IMR-90 (cell line): ENCODE results near the gene CA9. TPM values are rescaled to one million over a fixed set of nuclear protein-coding genes. Genes with fewer than 3 reads are reported as not detected.

Experiments used
- ATAC-seq: fragments of 200-7000 bp; cut with Tn5 transposase; 2 replicates; pipeline ENCODE4 v1.9.1; 2020; ENCODE audit warnings: low read depth, mild to moderate bottlenecking, moderate library complexity
- BruUV-seq: library from RNA; stranded (reverse); fragments of 400-500 nt; replicated peaks from 2 replicates; lab custom pipeline; 2021; lab: Mats Ljungman, UMichigan
- CTCF ChIA-PET: fragments of 300-600 bp; formaldehyde crosslinking; extraction: SDS; loops from one replicate; lab custom pipeline; 2021; ENCODE audit warnings: antibody characterized with exemption; lab: Yijun Ruan, JAX
- POLR2A ChIA-PET: fragments of 300-600 bp; sonication (Branson Sonifier 250); formaldehyde crosslinking; loops from one replicate; lab custom pipeline; 2022; ENCODE audit warnings: antibody characterized with exemption; ENCODE audit not compliant: unreplicated experiment; lab: Charles Lee
- DNase-seq: peaks from one replicate; pipeline ENCODE4 v3.0.0; 2013
- H2AFZ ChIP-seq: replicated peaks from 2 replicates; pipeline ENCODE3; 2013; ENCODE audit warnings: low read length, mild to moderate bottlenecking; ENCODE audit not compliant: poor library complexity
- H2AK5ac ChIP-seq: 2 replicates; pipeline ENCODE4 v1.6.1; 2013; ENCODE audit warnings: low read depth, low read length, inconsistent platforms
- H2AK9ac ChIP-seq: replicated peaks from 2 replicates; pipeline ENCODE3; 2013; ENCODE audit warnings: mild to moderate bottlenecking, low read depth, low read length, moderate library complexity; ENCODE audit not compliant: poor library complexity
- H2BK120ac ChIP-seq: 2 replicates; pipeline ENCODE4 v1.6.1; 2013; ENCODE audit warnings: low read depth, low read length, inconsistent platforms
- H2BK15ac ChIP-seq: 3 replicates; pipeline ENCODE4 v1.6.1; 2013; ENCODE audit warnings: low read depth, low read length, inconsistent platforms
- H2BK20ac ChIP-seq: 2 replicates; pipeline ENCODE4 v1.6.1; 2013; ENCODE audit warnings: low read depth, mild to moderate bottlenecking, inconsistent platforms, low read length, moderate library complexity
- H2BK5ac ChIP-seq: 2 replicates; pipeline ENCODE4 v1.6.1; 2013; ENCODE audit warnings: mild to moderate bottlenecking, low read depth, low read length, inconsistent platforms; ENCODE audit not compliant: poor library complexity, severe bottlenecking
- H3K14ac ChIP-seq: replicated peaks from 2 replicates; pipeline ENCODE4 v1.6.1; 2013; ENCODE audit warnings: low read depth, low read length, inconsistent platforms
- H3K18ac ChIP-seq: 2 replicates; pipeline ENCODE4 v1.6.1; 2013; ENCODE audit warnings: low read depth, low read length, control low read depth
- H3K23ac ChIP-seq: 2 replicates; pipeline ENCODE4 v1.6.1; 2013; ENCODE audit warnings: low read depth, low read length, inconsistent platforms
- H3K27ac ChIP-seq: 2 replicates; pipeline ENCODE4 v1.5.1; 2013; ENCODE audit warnings: mild to moderate bottlenecking, control low read depth, low read length; ENCODE audit not compliant: insufficient read depth
- H3K27me3 ChIP-seq: 2 replicates; pipeline ENCODE4 v1.6.1; 2013; ENCODE audit warnings: low read length; ENCODE audit not compliant: control insufficient read depth, insufficient read depth
- H3K36me3 ChIP-seq: 2 replicates; pipeline ENCODE4 v1.6.1; 2013; ENCODE audit warnings: low read length, mixed read lengths; ENCODE audit not compliant: control insufficient read depth, insufficient read depth
- H3K4ac ChIP-seq: 2 replicates; pipeline ENCODE4 v1.6.1; 2013; ENCODE audit warnings: low read depth, low read length, inconsistent platforms
- H3K4me1 ChIP-seq: 2 replicates; pipeline ENCODE4 v1.6.1; 2013; ENCODE audit warnings: low read length, mixed read lengths; ENCODE audit not compliant: control insufficient read depth, insufficient read depth
- H3K4me2 ChIP-seq: 2 replicates; pipeline ENCODE4 v1.6.1; 2013; ENCODE audit warnings: low read depth, mild to moderate bottlenecking, control low read depth, low read length, moderate library complexity
- H3K4me3 ChIP-seq: 2 replicates; pipeline ENCODE4 v1.5.1; 2013; ENCODE audit warnings: low read depth, mild to moderate bottlenecking, control low read depth, low read length, moderate library complexity; ENCODE audit not compliant: insufficient read depth
- H3K56ac ChIP-seq: 2 replicates; pipeline ENCODE4 v1.6.1; 2013; ENCODE audit warnings: low read length, inconsistent platforms; ENCODE audit not compliant: insufficient read depth; ENCODE audit errors: extremely low read depth
- H3K79me1 ChIP-seq, 2 experiments: 2 replicates each; pipeline ENCODE4 v1.6.1; 2013; ENCODE audit warnings: low read length in 2 of 2, inconsistent platforms in 1 of 2, low read depth in 1 of 2
- H3K9ac ChIP-seq: 2 replicates; pipeline ENCODE4 v1.6.1; 2013; ENCODE audit warnings: low read depth, low read length, control low read depth
- H3K9me1 ChIP-seq: 2 replicates; pipeline ENCODE4 v1.6.1; 2013; ENCODE audit warnings: low read length, inconsistent platforms; ENCODE audit not compliant: insufficient read depth
- H3K9me3 ChIP-seq: 2 replicates; pipeline ENCODE4 v1.6.1; 2013; ENCODE audit warnings: low read length; ENCODE audit not compliant: control insufficient read depth, insufficient read depth
- H4K20me1 ChIP-seq: 2 replicates; pipeline ENCODE4 v1.6.1; 2013; ENCODE audit warnings: low read length, inconsistent platforms; ENCODE audit not compliant: insufficient read depth
- H4K5ac ChIP-seq: 2 replicates; pipeline ENCODE4 v1.6.1; 2013; ENCODE audit warnings: mild to moderate bottlenecking, low read depth, low read length, control low read depth
- H4K8ac ChIP-seq, 2 experiments: 2 replicates each; pipeline ENCODE4 v1.6.1; 2013; ENCODE audit warnings: low read depth in 2 of 2, low read length in 2 of 2, control low read depth in 1 of 2, inconsistent platforms in 1 of 2
- H4K91ac ChIP-seq: 2 replicates; pipeline ENCODE4 v1.6.1; 2013; ENCODE audit warnings: low read depth, low read length, inconsistent platforms; ENCODE audit not compliant: insufficient read depth
- BHLHE40 ChIP-seq: fragments of 150-350 bp; IDR thresholded peaks from 2 replicates; pipeline ENCODE4 v1.6.1; 2016; ENCODE audit warnings: mild to moderate bottlenecking, low read depth, low read length
- CEBPB ChIP-seq: IDR thresholded peaks from 2 replicates; pipeline ENCODE4 v1.6.1; 2012; ENCODE audit warnings: low read depth, low read length, improper control_type of control experiment
- ELK1 ChIP-seq: fragments of 150-350 bp; IDR thresholded peaks from 2 replicates; pipeline ENCODE4 v1.6.1; 2016; ENCODE audit warnings: low read depth, mild to moderate bottlenecking, low read length, moderate library complexity, borderline replicate concordance
- FOS ChIP-seq: fragments of 150-350 bp; IDR thresholded peaks from 2 replicates; pipeline ENCODE4 v1.6.1; 2016; ENCODE audit warnings: low read depth, low read length
- MAFK ChIP-seq: IDR thresholded peaks from 2 replicates; pipeline ENCODE4 v1.6.1; 2012; ENCODE audit warnings: low read depth, low read length, improper control_type of control experiment
- MXI1 ChIP-seq: IDR thresholded peaks from 2 replicates; pipeline ENCODE4 v1.6.1; 2012; ENCODE audit warnings: low read depth, mild to moderate bottlenecking, low read length, moderate library complexity, borderline replicate concordance
- POLR2A ChIP-seq: IDR thresholded peaks from 2 replicates; pipeline ENCODE4 v1.6.1; 2012; ENCODE audit warnings: mild to moderate bottlenecking, low read depth, low read length
- RAD21 ChIP-seq: IDR thresholded peaks from 2 replicates; pipeline ENCODE4 v1.6.1; 2012; ENCODE audit warnings: low read length, improper control_type of control experiment
- RCOR1 ChIP-seq: IDR thresholded peaks from 2 replicates; pipeline ENCODE4 v1.6.1; 2012; ENCODE audit warnings: mild to moderate bottlenecking, low read length, improper control_type of control experiment; ENCODE audit not compliant: insufficient replicate concordance
- RFX5 ChIP-seq: IDR thresholded peaks from 2 replicates; pipeline ENCODE4 v1.8.0; 2012; ENCODE audit warnings: low read depth, mild to moderate bottlenecking, low read length, moderate library complexity
- SMC3 ChIP-seq: fragments of 150-350 bp; IDR thresholded peaks from 2 replicates; pipeline ENCODE4 v1.6.1; 2016; ENCODE audit warnings: low read depth, mild to moderate bottlenecking, antibody characterized with exemption, low read length, moderate library complexity
- WGBS, 2 experiments: methylation state at CpG; one replicate each; pipeline versions ENCODE4 v1.1.5 to v1.1.7; 2013; ENCODE audit warnings: missing lambda C conversion rate in 2 of 2; ENCODE audit not compliant: insufficient read length in 1 of 2; ENCODE audit errors: extremely low coverage in 2 of 2; 5-methylcytosine and 5-hydroxymethylcytosine counted together
- dilution Hi-C: fragments of 300-500 bp; cut with HindIII; formaldehyde crosslinking; loops from one replicate; pipeline ENCODE4 v1.14.3; 2018; ENCODE audit warnings: low sequenced_read_pairs; ENCODE audit not compliant: unreplicated experiment
- in situ Hi-C: fragments of 300-500 bp; cut with MboI; formaldehyde crosslinking; loops from 3 replicates; pipeline ENCODE4 v1.14.3; 2019; ENCODE audit warnings: low sequenced_read_pairs, inconsistent platforms, mixed read lengths
- intact Hi-C: fragments of 100-400 bp; cut with micrococcal nuclease; formaldehyde crosslinking; loops from 2 replicates; pipeline ENCODE4 v1.10.0; 2022
- polyA plus RNA-seq, 3 experiments: library from polyadenylated mRNA; depleted of rRNA; stranded (reverse); fragments of >200 nt; gene quantifications; 2 replicates each; pipeline ENCODE4 v1.2.3, GENCODE V29; 2012; ENCODE audit warnings: low replicate concordance in 1 of 3
- total RNA-seq: library from RNA; depleted of rRNA; stranded (reverse); fragments of >200 nt; gene quantifications from 2 replicates; pipeline ENCODE4 v1.2.3, GENCODE V29; 2012
- TF ChIP-seq, protein P1 (sequence below): conservative IDR thresholded peaks from 2 replicates; pipeline ENCODE4 v1.5.1; 2012; ENCODE audit warnings: mild to moderate bottlenecking, low read depth, low read length, improper control_type of control experiment

Gene CA9
- total and polyA plus RNA-seq, 2 of the 4 experiments (the other 2 are of a cell fraction): 0.54 to 3.9 TPM

GRCh38 chr9:35650341-35651158 lies 23.2 kb upstream of the CA9 start, which contains the start of gene SIT1:
TSS of gene SIT1 (minus strand) at chr9:35650931. CDS start at chr9:35650853, 78 bp downstream.
- Histone ChIP-seq H3K4me3 (no peak within 1 kb of the TSS), H3K18ac (no peak within 1 kb of the TSS), H3K23ac (no peak within 1 kb of the TSS), H2BK120ac (no peak within 1 kb of the TSS), H3K27me3 (no peaks in the 10 kb centered on the region), H3K36me3 (no peaks in the 10 kb centered on the region), H3K4me1 (peaks cover 14% of the 10 kb centered on the region), H3K27ac (no peak within 1 kb of the TSS), H3K9ac (no peak within 1 kb of the TSS), H2AFZ (peak within 1 kb of the TSS; percentile 73), H3K14ac (no peak within 1 kb of the TSS), H4K8ac (no peak within 1 kb of the TSS), H2BK5ac (no peak within 1 kb of the TSS), H4K91ac (no peak within 1 kb of the TSS; the same call in 1 of the 2 replicates), H3K79me1 (0 out of 4 replicates have a peak, but pooled peaks cover 0 to 4% of the 10 kb centered on the region in 2 experiments), H3K9me1 (peaks cover 4% of the 10 kb centered on the region; the same call in 1 of the 2 replicates), H3K9me3 (no peaks in the 10 kb centered on the region), H3K4me2 (no peak within 1 kb of the TSS), H3K4ac (no peak within 1 kb of the TSS), H3K56ac (no peak within 1 kb of the TSS), H2BK20ac (no peak within 1 kb of the TSS), H2AK5ac (no peak within 1 kb of the TSS), H2AK9ac (peak within 1 kb of the TSS; percentile 39), H2BK15ac (no peak within 1 kb of the TSS), H4K20me1 (no peaks in the 10 kb centered on the region), H4K5ac (no peak within 1 kb of the TSS)
- 55% methylated on average over 4 of the region's 22 CpGs; no CpG with 5 or more reads in 1 of the 2 experiments for WGBS, 2 experiments
- no peak for DNase-seq
- ChIA-PET CTCF (no interaction called here), POLR2A (no interaction called here)
- no peak for TF ChIP-seq CEBPB
- no peak for TF ChIP-seq RCOR1
- TF ChIP-seq, protein P1, sequence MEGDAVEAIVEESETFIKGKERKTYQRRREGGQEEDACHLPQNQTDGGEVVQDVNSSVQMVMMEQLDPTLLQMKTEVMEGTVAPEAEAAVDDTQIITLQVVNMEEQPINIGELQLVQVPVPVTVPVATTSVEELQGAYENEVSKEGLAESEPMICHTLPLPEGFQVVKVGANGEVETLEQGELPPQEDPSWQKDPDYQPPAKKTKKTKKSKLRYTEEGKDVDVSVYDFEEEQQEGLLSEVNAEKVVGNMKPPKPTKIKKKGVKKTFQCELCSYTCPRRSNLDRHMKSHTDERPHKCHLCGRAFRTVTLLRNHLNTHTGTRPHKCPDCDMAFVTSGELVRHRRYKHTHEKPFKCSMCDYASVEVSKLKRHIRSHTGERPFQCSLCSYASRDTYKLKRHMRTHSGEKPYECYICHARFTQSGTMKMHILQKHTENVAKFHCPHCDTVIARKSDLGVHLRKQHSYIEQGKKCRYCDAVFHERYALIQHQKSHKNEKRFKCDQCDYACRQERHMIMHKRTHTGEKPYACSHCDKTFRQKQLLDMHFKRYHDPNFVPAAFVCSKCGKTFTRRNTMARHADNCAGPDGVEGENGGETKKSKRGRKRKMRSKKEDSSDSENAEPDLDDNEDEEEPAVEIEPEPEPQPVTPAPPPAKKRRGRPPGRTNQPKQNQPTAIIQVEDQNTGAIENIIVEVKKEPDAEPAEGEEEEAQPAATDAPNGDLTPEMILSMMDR: no peak
- no peak for TF ChIP-seq RAD21
- TF ChIP-seq SMC3: no peak
- no peak for TF ChIP-seq MAFK
- no peak for TF ChIP-seq ELK1
- TF ChIP-seq RFX5: no peak
- TF ChIP-seq POLR2A: no peak
- no peak for TF ChIP-seq MXI1
- TF ChIP-seq FOS: no peak
- TF ChIP-seq BHLHE40: no peak
- dilution Hi-C loops (no loop called here), in situ Hi-C loops (loop anchor here (10.0 kb wide), 1 partner anchor 146 kb away; no protein-coding TSS in a partner anchor), intact Hi-C loops (loop anchor here (10.0 kb wide), 2 partner anchors 164 to 166 kb away; partner anchors contain the start of genes HINT2 and SPAG8)
- no TSS peak for BruUV-seq
- no peak for ATAC-seq
